ENCODE data around the gene TTYH1.

TTYH1 gene

DNA sequence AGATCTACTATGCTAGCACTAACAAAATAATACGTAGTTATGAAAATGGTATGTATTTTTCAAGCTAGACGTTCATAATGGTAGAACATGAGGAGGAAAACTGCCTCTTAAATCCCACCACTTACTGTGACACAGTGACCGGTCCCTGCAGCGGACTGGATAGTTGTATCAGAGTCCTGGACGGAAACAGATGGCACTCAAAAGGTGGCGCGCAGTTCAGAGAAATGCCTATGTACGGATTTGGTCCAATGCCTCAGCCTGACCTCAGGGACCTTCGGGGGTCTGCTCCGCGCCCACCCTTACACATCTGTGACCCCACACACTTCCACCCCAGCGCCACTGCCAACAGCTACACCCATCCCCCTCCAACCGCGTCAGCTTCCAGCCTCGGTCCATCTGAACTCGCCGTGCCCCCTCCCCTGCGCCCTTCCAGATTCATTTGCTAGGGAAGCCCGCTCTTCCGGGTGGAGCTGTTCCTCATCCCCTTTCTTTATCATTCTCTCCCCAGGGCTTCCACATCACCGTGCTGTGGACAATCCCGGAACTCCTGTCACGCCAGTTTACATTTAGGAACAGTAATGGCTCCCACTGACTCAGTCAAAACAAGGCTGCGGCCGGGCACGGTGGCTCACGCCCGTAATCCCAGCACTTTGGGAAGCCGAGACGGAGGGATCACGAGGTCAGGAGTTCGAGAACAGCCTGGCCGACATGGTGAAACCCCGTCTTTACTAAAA is 32.9 kb downstream of the TTYH1 start:
- peak; percentile 55 to 60 for DNase-seq

DNA sequence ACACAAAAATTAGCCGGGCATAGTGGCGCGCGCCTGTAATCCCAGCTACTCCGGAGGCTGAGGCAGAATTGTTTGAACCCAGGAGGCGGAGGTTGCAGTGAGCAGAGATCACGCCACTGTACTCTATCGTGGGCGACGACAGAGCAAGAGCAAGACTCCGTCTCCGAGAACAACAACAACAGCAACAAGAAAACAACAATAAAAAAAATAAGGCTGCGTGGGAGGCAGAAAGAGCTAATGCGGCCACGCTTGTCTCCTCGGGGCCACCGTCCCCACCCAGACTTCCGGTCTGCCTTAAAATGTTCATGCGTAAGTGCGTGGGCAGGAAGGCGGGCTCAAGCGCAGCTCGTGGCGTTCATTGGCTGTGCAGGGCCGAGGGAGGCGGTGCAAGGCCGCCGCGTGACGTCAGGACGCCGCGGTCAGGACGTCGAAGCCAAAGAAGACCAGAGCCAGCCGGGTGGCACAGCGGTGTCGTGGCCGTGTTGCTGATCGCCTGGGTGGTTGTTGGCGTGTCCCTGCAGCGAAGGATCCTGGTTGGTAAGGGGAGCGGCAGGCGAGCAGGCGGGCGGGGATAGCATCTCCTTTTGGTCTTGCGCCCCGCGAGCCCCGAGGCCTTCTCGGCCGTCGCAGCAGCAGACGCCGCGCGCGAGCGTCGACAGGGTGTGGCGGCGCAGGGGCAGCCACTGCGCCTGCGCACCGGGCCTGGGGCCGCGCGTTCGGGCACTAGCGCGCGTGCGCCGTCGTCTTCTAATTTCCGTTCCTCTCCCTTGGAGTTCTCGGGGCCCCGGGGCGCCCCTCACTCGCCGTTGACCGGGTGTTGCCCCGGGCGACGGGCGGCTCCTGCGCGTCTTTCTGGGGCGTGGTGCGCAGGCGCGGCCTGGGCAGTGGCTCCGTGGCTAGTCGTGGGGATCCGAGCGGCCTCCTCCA is 33.8 kb downstream of the TTYH1 start, which contains the start of gene LENG8:
Gene LENG8 (plus strand): TSS at position 426 of the 927 bp plus-strand sequence. CDS start 2,146 bp downstream, outside the sequence.
- peak; percentile 96 to 97 for DNase-seq

DNA sequence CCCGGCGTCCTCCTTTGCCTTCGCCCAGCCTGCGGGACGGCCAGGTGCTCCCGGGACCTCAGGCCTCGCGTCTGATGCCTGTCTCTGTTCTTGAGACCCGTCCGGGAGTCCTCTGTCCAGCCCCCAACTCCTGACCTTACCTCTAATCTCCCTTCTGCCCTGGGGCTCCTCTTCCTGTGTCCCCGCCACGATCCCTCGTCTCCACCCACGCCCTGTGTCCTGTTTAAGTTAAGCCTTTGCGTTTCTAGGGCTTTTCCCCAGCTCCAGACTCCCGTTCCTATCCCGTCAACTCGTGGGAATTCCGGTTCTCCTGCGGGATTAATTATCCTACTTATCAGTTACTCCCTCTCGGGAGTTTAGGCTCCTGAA is 34.4 kb downstream of the TTYH1 start:
- DNase-seq = peak; percentile 35 to 37

GRCh38 chr19:54451331-54451871 is 36.1 kb downstream of the TTYH1 start:
- peak in 1 of 2 donors; percentile 1 for DNase-seq

DNA sequence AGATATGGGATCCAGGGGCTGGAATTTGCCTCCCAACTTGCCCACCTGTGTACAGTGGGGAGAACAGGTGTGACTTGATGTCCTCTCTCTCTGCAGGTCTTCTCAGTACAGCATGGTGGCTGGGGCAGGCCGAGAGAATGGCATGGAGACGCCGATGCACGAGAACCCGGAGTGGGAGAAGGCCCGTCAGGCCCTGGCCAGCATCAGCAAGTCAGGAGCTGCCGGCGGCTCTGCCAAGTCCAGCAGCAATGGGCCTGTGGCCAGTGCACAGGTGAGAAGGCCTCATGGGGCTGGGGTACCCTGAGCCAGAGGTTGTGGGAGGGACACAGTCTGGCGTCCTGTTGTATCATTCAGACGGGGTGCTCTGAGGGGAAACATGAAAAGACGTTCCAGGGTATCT is 36.7 kb downstream of the TTYH1 start:
- no peak for DNase-seq

- no peak for DNase-seq
Observed at GRCh38 chr19:54452626-54453025, 37.4 kb downstream of the TTYH1 start.

GRCh38 chr19:54453921-54454780 is 38.9 kb downstream of the TTYH1 start:
- no peak for DNase-seq

GRCh38 chr19:54454781-54455675 is 39.8 kb downstream of the TTYH1 start:
- no peak for DNase-seq

DNA sequence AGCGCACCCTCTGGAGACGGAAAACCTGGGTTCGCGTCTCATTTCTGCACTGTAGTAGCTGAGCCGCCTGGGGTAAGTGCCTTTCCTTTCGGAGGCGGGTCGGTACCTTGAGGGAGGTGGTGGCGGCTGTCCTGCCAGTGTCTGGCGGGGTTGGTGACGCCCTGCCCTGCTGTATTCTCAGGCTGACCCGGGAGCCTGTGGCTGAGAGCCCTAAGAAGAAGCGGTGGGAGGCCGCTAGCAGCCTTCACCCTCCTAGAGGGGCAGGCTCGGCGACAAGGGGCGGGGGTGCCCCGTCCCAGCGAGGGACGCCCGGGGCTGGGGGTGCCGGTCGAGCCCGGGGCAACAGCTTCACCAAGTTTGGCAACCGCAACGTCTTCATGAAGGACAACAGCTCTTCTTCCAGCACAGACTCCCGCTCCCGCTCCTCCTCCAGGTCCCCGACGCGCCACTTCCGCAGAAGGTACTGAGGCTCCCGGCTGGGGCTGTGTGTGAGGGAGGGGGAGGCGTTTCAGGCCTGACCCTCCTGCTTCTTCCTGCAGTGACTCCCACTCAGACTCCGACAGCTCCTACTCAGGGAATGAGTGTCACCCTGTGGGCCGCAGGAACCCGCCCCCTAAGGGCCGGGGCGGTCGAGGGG is 40.6 kb downstream of the TTYH1 start:
- no peak for DNase-seq

DNA sequence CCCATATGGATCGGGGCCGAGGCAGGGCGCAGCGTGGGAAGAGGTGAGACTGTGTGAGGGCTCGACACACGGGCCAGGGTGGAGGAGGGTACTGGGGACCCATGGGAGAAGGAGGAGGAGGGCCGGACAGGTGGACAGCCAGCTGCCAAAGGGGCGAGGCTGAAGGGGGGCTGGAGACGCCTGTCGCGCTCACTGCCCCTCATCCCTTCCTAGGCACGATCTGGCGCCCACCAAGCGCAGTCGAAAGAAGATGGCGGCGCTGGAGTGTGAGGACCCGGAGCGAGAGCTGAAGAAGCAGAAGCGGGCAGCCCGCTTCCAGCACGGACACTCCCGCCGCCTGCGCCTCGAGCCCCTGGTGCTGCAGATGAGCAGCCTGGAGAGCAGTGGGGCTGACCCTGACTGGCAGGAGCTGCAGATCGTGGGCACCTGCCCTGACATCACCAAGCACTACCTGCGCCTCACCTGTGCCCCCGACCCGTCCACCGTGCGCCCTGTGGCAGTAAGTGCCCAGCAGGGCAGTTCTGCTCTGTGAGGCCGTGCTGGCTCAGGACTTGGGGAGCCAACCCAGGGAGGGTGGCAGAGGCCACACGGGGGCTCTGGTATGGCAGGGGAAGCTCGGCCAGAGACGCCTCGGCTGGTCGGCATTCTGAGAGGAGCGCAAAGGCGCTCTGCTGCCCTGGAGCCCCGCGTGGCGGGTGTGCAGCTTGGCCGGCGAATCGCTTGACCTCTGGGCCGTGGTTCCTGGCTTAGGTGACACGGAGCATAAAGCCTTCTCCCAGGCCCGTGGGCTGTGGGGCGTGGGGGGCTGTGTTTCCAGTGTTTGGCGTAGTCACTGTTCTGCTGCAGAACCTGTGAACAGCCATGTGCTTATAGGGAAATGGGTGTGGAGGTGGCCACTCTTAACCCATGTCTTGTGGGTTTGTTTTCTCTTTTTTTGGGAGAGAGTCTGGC is 41.4 kb downstream of the TTYH1 start:
- no peak for DNase-seq

DNA sequence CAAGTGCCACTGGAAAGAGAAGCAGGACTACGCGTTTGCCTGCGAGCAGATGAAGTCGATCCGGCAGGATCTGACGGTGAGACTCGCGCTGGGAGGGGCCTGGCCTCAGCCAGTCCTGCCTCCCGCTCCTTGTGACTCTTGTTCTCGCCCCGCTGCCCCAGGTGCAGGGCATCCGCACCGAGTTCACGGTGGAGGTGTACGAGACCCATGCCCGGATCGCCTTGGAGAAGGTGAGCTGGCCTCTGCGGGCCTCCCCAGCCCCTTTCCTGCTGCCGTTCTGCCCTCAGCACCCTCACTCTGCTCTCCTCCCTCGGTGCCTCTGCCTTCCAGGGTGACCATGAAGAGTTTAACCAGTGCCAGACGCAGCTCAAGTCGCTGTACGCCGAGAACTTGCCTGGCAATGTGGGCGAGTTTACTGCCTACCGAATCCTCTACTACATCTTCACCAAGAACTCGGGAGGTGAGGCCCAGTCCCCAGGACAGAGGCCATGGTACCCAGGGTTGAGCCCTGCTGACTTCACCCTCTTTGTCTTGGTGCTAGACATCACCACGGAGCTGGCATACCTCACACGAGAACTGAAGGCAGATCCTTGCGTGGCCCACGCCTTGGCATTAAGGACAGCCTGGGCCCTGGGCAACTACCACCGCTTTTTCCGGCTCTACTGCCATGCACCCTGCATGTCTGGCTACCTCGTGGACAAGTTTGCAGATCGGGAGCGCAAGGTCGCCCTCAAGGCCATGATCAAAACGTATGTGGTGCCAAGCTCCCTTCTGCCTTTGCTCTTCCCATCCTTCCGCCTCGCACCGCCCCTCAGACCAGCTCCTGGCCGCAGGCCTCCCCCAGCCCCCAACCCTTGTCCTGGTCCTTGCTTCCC is 42.7 kb downstream of the TTYH1 start:
- no peak for DNase-seq

DNA sequence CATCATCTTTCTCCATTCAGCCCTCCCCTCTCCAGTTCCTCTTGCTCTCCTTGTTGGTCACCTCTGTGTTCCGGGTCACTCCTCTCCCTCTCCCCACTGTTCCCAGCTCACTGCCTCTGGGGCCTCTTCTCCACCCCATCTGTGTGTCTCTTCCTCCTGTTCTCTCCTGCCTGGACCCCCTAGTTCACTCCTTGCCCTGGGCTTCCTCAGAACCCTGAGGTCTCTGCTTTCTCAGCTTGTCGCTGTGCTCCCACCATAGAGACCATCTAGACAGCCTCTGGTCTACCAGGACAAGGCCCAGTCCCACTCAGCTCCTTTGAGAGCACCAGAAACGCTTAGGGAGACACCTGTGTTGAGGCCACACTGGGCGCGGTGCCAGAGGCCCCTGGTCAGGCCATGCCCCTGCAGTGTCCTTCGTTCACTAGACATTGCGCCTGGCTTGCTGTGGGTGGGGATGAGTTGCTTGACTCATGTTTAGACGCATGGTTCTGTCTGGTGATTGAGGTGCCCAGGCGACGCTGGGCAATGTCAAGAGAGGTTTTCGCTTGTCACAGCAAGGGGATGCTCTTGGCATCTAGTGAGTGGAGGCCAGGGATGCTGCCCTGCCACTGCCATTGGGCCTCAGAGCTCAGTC is 43.5 kb downstream of the TTYH1 start:
- no peak for DNase-seq

GRCh38 chr19:54459282-54460229 is 44.3 kb downstream of the TTYH1 start:
- no peak for DNase-seq

- DNase-seq = no peak
Observed at GRCh38 chr19:54460230-54461005, 45.2 kb downstream of the TTYH1 start.

GRCh38 chr19:54461210-54461609 is 45.9 kb downstream of the TTYH1 start:
- no peak for DNase-seq

- DNase-seq = no peak
Observed at GRCh38 chr19:54461613-54462012, 46.3 kb downstream of the TTYH1 start.

All from stimulated activated CD4-positive, alpha-beta T cell treated with anti-CD3 and anti-CD28 coated beads, Interleukin-2, amount 100 ng/mL, for 24 hours (primary cell).